Putamen (tissue), 1 donor: ENCODE results near the gene HIVEP2.
A peak's percentile ranks its signal among the peaks of the same experiment; 100 is the strongest.

Experiments
- DNase-seq: peaks from one replicate; pipeline ENCODE4 v3.0.0-alpha.2; 2016; ENCODE audit warnings: low spot score

The HIVEP2 gene

GRCh38 chr6:142946181-142946923 is 1.4 kb upstream of the HIVEP2 start:
- peak; percentile 99 for DNase-seq

GRCh38 chr6:142945446-142946180 is 637 bp upstream of the HIVEP2 start:
- DNase-seq: peak; percentile 53

- peak; percentile 80 for DNase-seq
Measured at GRCh38 chr6:142944124-142945048, 590 bp downstream of the HIVEP2 start.

- no peak for DNase-seq
Measured at GRCh38 chr6:142943711-142944123, 1.3 kb downstream of the HIVEP2 start.

- DNase-seq: no peak
Measured at GRCh38 chr6:142942805-142943227, 2.2 kb downstream of the HIVEP2 start.

GRCh38 chr6:142942238-142942637 is 2.7 kb downstream of the HIVEP2 start:
- DNase-seq: no peak

- DNase-seq: no peak
Measured at GRCh38 chr6:142941018-142941417, 4.0 kb downstream of the HIVEP2 start.

- no peak for DNase-seq
Measured at GRCh38 chr6:142940487-142940886, 4.5 kb downstream of the HIVEP2 start.

GRCh38 chr6:142938510-142938909 is 6.5 kb downstream of the HIVEP2 start:
- DNase-seq: no peak

- DNase-seq: no peak
Measured at GRCh38 chr6:142937986-142938385, 7.0 kb downstream of the HIVEP2 start.

GRCh38 chr6:142935553-142936517 is 9.1 kb downstream of the HIVEP2 start:
- no peak for DNase-seq

- no peak for DNase-seq
Measured at GRCh38 chr6:142934599-142934998, 10.4 kb downstream of the HIVEP2 start.

- DNase-seq: no peak
Measured at GRCh38 chr6:142934106-142934505, 10.9 kb downstream of the HIVEP2 start.

- no peak for DNase-seq
Measured at GRCh38 chr6:142933701-142934100, 11.3 kb downstream of the HIVEP2 start.

- no peak for DNase-seq
Measured at GRCh38 chr6:142932889-142933288, 12.1 kb downstream of the HIVEP2 start.

- DNase-seq: no peak
Measured at GRCh38 chr6:142929751-142930358, 15.1 kb downstream of the HIVEP2 start.

- DNase-seq: no peak
Measured at GRCh38 chr6:142927904-142928303, 17.1 kb downstream of the HIVEP2 start.

GRCh38 chr6:142927271-142927580 is 17.8 kb downstream of the HIVEP2 start:
- DNase-seq: no peak

GRCh38 chr6:142926494-142927270 is 18.3 kb downstream of the HIVEP2 start:
- DNase-seq: peak; percentile 86

GRCh38 chr6:142926177-142926493 is 18.8 kb downstream of the HIVEP2 start:
- DNase-seq: no peak
